ENCODE data around the gene GGCX. TPM values are rescaled to one million over a fixed set of nuclear protein-coding genes. Genes with fewer than 3 reads are reported as not detected.
A peak's percentile ranks its signal among the peaks of the same experiment; 100 is the strongest.

Gene GGCX
- total RNA-seq, 2 donors from 2014 or later = 28.4 to 38.4 TPM

DNA sequence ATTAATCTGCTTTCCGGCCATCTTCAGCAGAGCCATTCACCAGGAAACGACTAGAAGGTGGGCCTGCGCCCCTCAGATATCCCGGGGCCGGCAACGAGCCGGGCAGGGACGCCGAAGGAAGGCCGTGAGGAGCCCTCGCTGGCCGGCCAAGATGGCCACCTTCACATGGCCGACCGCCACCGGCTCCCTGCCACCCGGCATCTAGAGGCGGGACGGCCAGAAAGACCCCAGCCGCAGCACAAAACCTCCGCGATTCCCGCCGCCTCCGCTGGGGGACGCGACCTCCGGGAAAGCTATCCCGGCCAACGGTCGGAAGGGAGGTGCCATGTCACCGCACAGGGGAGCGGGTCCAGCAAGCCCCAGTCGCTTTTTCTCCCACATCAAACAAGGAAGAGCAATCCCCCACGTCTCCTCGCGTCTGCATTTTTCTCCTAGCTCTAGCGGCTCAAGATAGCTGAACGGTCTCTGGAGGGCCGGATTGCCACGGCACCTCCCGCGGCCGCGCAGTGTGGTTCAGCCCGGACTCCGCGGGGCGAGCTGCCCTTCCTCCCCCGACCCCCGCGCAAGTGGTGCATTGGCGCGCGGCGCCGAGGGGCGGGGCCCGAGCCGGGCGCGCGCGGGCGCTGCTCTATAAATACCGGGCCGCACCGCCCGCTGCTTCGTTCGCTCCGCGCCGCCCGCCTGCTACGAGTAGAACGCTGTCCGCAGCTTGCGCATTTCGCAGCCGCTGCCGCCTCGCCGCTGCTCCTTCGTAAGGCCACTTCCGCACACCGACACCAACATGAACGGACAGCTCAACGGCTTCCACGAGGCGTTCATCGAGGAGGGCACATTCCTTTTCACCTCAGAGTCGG, 22.6 kb downstream of the GGCX start, which contains the start of gene MAT2A:
TSS of gene MAT2A (plus strand) at position 662 of the 854 bp plus-strand sequence. CDS start at position 782, 120 bp downstream.
- peak; percentile 64 for ATAC-seq (ENCODE audit: insufficient number of reproducible peaks, low FRiP score, low read depth)
- Histone ChIP-seq H3K27ac (peak within 1 kb of the TSS; percentile 95 to 98), H3K27me3 (replicated peaks; ENCODE audit: insufficient read depth) (no peaks in the 10 kb centered on the region), H3K36me3 (peaks cover 26% of the 10 kb centered on the region), H3K4me1 (ENCODE audit: control insufficient read depth in 1 of 2, low read depth in 2 of 2) (peaks cover 32 to 58% of the 10 kb centered on the region in 2 donors), H3K9me3 (no peaks in the 10 kb centered on the region), H3K4me3 (peak within 1 kb of the TSS; percentile 87)
- TF ChIP-seq, protein P1, sequence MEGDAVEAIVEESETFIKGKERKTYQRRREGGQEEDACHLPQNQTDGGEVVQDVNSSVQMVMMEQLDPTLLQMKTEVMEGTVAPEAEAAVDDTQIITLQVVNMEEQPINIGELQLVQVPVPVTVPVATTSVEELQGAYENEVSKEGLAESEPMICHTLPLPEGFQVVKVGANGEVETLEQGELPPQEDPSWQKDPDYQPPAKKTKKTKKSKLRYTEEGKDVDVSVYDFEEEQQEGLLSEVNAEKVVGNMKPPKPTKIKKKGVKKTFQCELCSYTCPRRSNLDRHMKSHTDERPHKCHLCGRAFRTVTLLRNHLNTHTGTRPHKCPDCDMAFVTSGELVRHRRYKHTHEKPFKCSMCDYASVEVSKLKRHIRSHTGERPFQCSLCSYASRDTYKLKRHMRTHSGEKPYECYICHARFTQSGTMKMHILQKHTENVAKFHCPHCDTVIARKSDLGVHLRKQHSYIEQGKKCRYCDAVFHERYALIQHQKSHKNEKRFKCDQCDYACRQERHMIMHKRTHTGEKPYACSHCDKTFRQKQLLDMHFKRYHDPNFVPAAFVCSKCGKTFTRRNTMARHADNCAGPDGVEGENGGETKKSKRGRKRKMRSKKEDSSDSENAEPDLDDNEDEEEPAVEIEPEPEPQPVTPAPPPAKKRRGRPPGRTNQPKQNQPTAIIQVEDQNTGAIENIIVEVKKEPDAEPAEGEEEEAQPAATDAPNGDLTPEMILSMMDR (IDR thresholded peaks at IDR 0.05) = peak; percentile 80
- peak; percentile 84 for DNase-seq (ENCODE audit: low spot score)

DNA sequence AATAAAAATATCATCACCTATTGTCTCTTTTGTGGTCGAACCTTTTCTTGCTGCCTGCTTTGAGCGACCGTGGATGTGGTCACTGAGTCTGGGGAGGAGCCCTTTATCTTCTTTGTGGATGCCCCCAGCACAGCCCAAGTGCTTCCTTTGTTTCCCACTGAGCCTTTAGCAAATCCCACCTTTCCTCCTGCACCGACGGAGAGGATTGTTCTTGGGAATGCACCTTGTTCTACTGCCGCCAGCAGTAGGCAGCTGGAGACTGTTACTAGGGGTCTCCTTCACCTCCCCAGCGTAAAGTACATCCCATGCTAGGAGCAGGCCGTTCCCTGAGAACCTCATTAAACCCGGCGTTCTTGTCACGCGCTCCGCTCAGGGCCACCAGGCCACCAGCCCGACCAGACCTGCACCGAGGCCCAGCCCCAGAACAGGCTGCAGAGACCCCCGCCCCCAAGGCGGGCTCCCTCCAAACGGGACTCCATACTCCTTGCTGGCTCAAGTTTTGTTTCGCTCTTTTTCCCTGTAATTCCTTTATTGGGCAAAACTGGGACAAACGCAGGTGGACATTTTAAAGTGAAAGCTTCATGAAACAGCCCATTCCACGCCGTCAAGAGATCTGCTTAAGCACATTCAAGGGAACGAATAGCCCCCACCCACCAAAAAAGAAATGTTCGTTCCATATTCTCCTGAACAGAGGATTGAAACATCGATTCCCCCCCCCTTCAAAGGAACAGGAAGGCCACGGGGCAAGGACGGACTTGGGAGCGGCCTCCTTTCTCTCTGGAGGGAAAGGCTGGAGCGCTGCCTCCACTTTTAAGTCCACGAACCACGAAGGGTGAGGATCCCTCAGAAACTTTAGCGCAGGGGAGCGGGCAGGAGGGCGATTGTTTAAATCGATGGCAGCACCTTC, 23.4 kb downstream of the GGCX start:
- TF ChIP-seq, protein P1 (IDR thresholded peaks at IDR 0.05) = no peak
- H3K27ac ChIP-seq = peak overlapping the region; percentile 95 to 98
- H3K4me3 ChIP-seq = peak overlapping the region; percentile 87
- no peaks in the 10 kb centered on the region for H3K9me3 ChIP-seq
- peaks cover 17% of the 10 kb centered on the region for H3K36me3 ChIP-seq
- ATAC-seq (ENCODE audit: insufficient number of reproducible peaks, low FRiP score, low read depth) (no peak), DNase-seq (ENCODE audit: low spot score) (no peak)
- no peaks in the 10 kb centered on the region for H3K27me3 ChIP-seq (replicated peaks; ENCODE audit: insufficient read depth)
- peaks cover 32 to 50% of the 10 kb centered on the region in 2 donors for H3K4me1 ChIP-seq (ENCODE audit: control insufficient read depth in 1 of 2, low read depth in 2 of 2)

DNA sequence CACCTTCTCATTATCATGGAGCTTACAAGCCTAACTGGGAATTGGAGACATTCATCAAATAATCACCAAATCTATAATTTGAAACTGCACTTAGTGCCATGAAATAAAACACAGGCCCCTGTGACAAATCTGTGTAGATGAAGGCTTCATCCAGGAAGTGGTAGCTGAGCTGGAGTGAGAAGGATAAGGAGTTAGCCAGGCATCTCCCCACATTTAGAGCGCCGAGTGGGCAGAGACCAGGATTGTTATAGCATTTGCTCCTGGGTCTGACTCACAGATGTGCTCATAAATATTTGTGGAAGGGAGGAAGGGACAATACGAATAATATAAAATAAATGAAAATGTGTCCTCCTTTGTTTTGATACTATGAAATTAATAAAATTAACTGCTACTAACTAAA, 24.8 kb downstream of the GGCX start:
- Histone ChIP-seq H3K4me1 (ENCODE audit: control insufficient read depth in 1 of 2, low read depth in 2 of 2) (peaks cover 23 to 36% of the 10 kb centered on the region in 2 donors), H3K9me3 (no peaks in the 10 kb centered on the region), H3K4me3 (peak overlapping the region; percentile 87), H3K27me3 (replicated peaks; ENCODE audit: insufficient read depth) (no peaks in the 10 kb centered on the region), H3K36me3 (peaks cover 5% of the 10 kb centered on the region), H3K27ac (peak overlapping the region; percentile 95 to 98)
- ATAC-seq (ENCODE audit: insufficient number of reproducible peaks, low FRiP score, low read depth) (no peak), DNase-seq (ENCODE audit: low spot score) (no peak)
- TF ChIP-seq, protein P1 (IDR thresholded peaks at IDR 0.05) = no peak

DNA sequence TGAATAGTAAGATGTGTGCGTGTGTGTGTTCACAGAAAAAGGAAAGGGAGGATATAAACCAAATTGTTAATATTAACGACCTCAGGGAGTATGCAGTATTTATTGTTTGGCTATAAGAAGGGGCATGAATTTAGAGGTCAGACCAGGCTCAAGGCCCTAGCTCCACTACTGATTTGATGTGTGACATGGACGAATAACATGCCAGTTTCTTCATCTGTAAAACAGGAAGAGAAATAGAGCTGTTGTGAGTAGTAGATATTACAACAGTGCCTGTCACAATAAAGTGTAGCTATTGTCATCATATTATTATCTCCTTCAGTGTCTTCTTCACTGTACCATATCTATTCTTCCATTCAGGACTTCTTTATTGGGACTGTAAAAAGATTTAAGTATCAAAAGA, 26.4 kb downstream of the GGCX start:
- Histone ChIP-seq H3K4me3 (no peak overlapping the region), H3K36me3 (no peaks in the 10 kb centered on the region), H3K27me3 (replicated peaks; ENCODE audit: insufficient read depth) (no peaks in the 10 kb centered on the region), H3K27ac (peak overlapping the region in 1 of 2 donors; percentile 98), H3K4me1 (ENCODE audit: control insufficient read depth in 1 of 2, low read depth in 2 of 2) (peaks cover 14 to 26% of the 10 kb centered on the region in 2 donors), H3K9me3 (no peaks in the 10 kb centered on the region)
- ATAC-seq (ENCODE audit: insufficient number of reproducible peaks, low FRiP score, low read depth) (no peak), DNase-seq (ENCODE audit: low spot score) (no peak)
- TF ChIP-seq, protein P1 (IDR thresholded peaks at IDR 0.05) = no peak

DNA sequence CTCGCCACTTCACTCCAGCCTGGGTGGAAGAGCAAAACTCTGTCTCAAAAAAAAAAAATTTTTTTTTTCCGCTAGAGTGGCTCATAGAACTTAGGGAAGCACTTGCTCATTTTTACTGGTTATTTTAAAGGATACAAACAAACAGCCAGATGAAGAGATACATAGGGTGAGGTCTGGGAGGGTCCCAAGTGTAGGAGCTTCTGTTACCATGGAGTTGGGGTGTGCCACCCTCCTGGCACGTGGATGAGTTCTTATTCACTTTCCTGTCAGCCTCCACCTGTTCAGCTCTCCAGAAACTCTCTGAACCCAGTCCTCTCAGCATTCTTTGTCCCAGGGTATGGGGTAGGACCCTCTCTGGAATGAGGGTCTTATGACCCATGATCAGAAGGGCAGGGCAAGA, 27.2 kb downstream of the GGCX start:
- Histone ChIP-seq H3K4me1 (ENCODE audit: control insufficient read depth in 1 of 2, low read depth in 2 of 2) (peaks cover 14 to 26% of the 10 kb centered on the region in 2 donors), H3K27me3 (replicated peaks; ENCODE audit: insufficient read depth) (no peaks in the 10 kb centered on the region), H3K36me3 (no peaks in the 10 kb centered on the region), H3K4me3 (no peak overlapping the region), H3K27ac (no peak overlapping the region), H3K9me3 (no peaks in the 10 kb centered on the region)
- no peak for ATAC-seq (ENCODE audit: insufficient number of reproducible peaks, low FRiP score, low read depth)
- DNase-seq (ENCODE audit: low spot score) = no peak
- TF ChIP-seq, protein P1 (IDR thresholded peaks at IDR 0.05) = no peak
